HEK293 (cell line): ENCODE measurements around the gene PEX6.
A peak's percentile ranks its signal among the peaks of the same experiment; 100 is the strongest.

Experiments used
- KLF7 ChIP-seq: fragments of 450-650 bp; formaldehyde crosslinking; IDR thresholded peaks from 2 replicates; pipeline ENCODE4 v1.5.1; 2016; ENCODE audit warnings: missing biosample characterization, missing genetic modification characterization, borderline replicate concordance
- RBAK ChIP-seq: fragments of 450-650 bp; formaldehyde crosslinking; IDR thresholded peaks from 2 replicates; pipeline ENCODE4 v1.5.1; 2016; ENCODE audit warnings: missing biosample characterization, missing genetic modification characterization
- REPIN1 ChIP-seq: fragments of 450-650 bp; formaldehyde crosslinking; IDR thresholded peaks from 2 replicates; pipeline ENCODE4 v1.5.1; 2017; ENCODE audit warnings: missing biosample characterization, missing genetic modification characterization, low read depth
- SP7 ChIP-seq: fragments of 450-650 bp; formaldehyde crosslinking; IDR thresholded peaks from 2 replicates; pipeline ENCODE4 v1.5.1; 2016; ENCODE audit warnings: missing biosample characterization, missing genetic modification characterization
- ZEB2 ChIP-seq: fragments of 450-650 bp; formaldehyde crosslinking; IDR thresholded peaks from 2 replicates; pipeline ENCODE4 v1.5.1; 2016; ENCODE audit warnings: missing biosample characterization, missing genetic modification characterization
- ZNF121 ChIP-seq: fragments of 450-650 bp; formaldehyde crosslinking; IDR thresholded peaks from 2 replicates; pipeline ENCODE4 v1.5.1; 2016; ENCODE audit warnings: missing biosample characterization, missing genetic modification characterization
- ZNF16 ChIP-seq: fragments of 450-650 bp; formaldehyde crosslinking; IDR thresholded peaks from 2 replicates; pipeline ENCODE4 v1.5.1; 2016; ENCODE audit warnings: low read depth, missing biosample characterization, missing genetic modification characterization
- ZNF18 ChIP-seq: fragments of 450-650 bp; formaldehyde crosslinking; IDR thresholded peaks from 2 replicates; pipeline ENCODE4 v1.5.1; 2016; ENCODE audit warnings: missing biosample characterization, missing genetic modification characterization
- ZNF184 ChIP-seq: fragments of 450-650 bp; IDR thresholded peaks from 2 replicates; pipeline ENCODE4 v1.5.1; 2018; ENCODE audit warnings: missing biosample characterization, mild to moderate bottlenecking, missing genetic modification characterization
- ZNF341 ChIP-seq: fragments of 450-650 bp; formaldehyde crosslinking; IDR thresholded peaks from 2 replicates; pipeline ENCODE4; 2016; ENCODE audit warnings: low read depth, missing biosample characterization, missing genetic modification characterization
- ZNF394 ChIP-seq: fragments of 450-650 bp; formaldehyde crosslinking; IDR thresholded peaks from 2 replicates; pipeline ENCODE4 v1.5.1; 2016; ENCODE audit warnings: missing biosample characterization, missing genetic modification characterization, mild to moderate bottlenecking, moderate library complexity, borderline replicate concordance
- ZNF416 ChIP-seq: fragments of 450-650 bp; formaldehyde crosslinking; IDR thresholded peaks from 2 replicates; pipeline ENCODE4 v1.5.1; 2016; ENCODE audit warnings: missing biosample characterization, missing genetic modification characterization
- ZNF449 ChIP-seq: fragments of 450-650 bp; formaldehyde crosslinking; IDR thresholded peaks from 2 replicates; pipeline ENCODE4 v1.5.1; 2017; ENCODE audit warnings: missing biosample characterization, mild to moderate bottlenecking, missing genetic modification characterization, moderate library complexity
- ZNF548 ChIP-seq: fragments of 450-650 bp; formaldehyde crosslinking; IDR thresholded peaks from 2 replicates; pipeline ENCODE4 v1.5.1; 2016; ENCODE audit warnings: missing biosample characterization, missing genetic modification characterization
- ZNF600 ChIP-seq: fragments of 450-650 bp; formaldehyde crosslinking; IDR thresholded peaks from 2 replicates; pipeline ENCODE4 v1.5.1; 2016; ENCODE audit warnings: missing biosample characterization, missing genetic modification characterization
- ZNF629 ChIP-seq: fragments of 450-650 bp; formaldehyde crosslinking; IDR thresholded peaks from 2 replicates; pipeline ENCODE4 v1.5.1; 2017; ENCODE audit warnings: missing biosample characterization, missing genetic modification characterization
- ZNF639 ChIP-seq: fragments of 450-650 bp; formaldehyde crosslinking; IDR thresholded peaks from 2 replicates; pipeline ENCODE4 v1.5.1; 2016; ENCODE audit warnings: missing biosample characterization, missing genetic modification characterization
- ZNF654 ChIP-seq: fragments of 450-650 bp; formaldehyde crosslinking; IDR thresholded peaks from 2 replicates; pipeline ENCODE4 v1.5.1; 2016; ENCODE audit warnings: low read depth, missing biosample characterization, missing genetic modification characterization
- ZNF658 ChIP-seq: fragments of 450-650 bp; formaldehyde crosslinking; IDR thresholded peaks from 2 replicates; pipeline ENCODE4; 2016; ENCODE audit warnings: missing biosample characterization, missing genetic modification characterization
- ZNF664 ChIP-seq: fragments of 450-650 bp; formaldehyde crosslinking; IDR thresholded peaks from 2 replicates; pipeline ENCODE4 v1.5.1; 2016; ENCODE audit warnings: missing biosample characterization, missing genetic modification characterization
- TF ChIP-seq, protein P1 (sequence below): IDR thresholded peaks from 2 replicates; pipeline ENCODE4 v1.6.1; 2011; ENCODE audit warnings: mild to moderate bottlenecking, low read depth, low read length, borderline replicate concordance
- TF ChIP-seq, protein P2 (sequence below): fragments of 450-650 bp; formaldehyde crosslinking; IDR thresholded peaks from 2 replicates; pipeline ENCODE4 v1.5.1; 2016; ENCODE audit warnings: missing biosample characterization, missing genetic modification characterization
- TF ChIP-seq, protein P3 (sequence below): fragments of 450-650 bp; formaldehyde crosslinking; IDR thresholded peaks from 2 replicates; pipeline ENCODE4 v1.5.1; 2016; ENCODE audit warnings: missing biosample characterization, missing genetic modification characterization, borderline replicate concordance
- TF ChIP-seq, protein P4 (sequence below): fragments of 450-650 bp; formaldehyde crosslinking; IDR thresholded peaks from 2 replicates; pipeline ENCODE4 v1.5.1; 2017; ENCODE audit warnings: missing biosample characterization, missing genetic modification characterization

Gene PEX6

GRCh38 chr6:42970871-42971612 is 7.9 kb downstream of the PEX6 start (continued):
- TF ChIP-seq ZNF16 (tag by site-specific recombination) (no peak), ZNF548 (tag by site-specific recombination) (no peak), ZNF449 (tag by site-specific recombination) (no peak), ZNF341 (no peak), RBAK (tag by site-specific recombination) (no peak), ZNF600 (peak; percentile 56; the same call in 1 of the 2 replicates), ZNF416 (tag by site-specific recombination) (no peak), ZNF121 (no peak), ZNF18 (tag by site-specific recombination) (no peak), KLF7 (no peak), ZEB2 (tag by site-specific recombination) (0 out of 2 replicates have a peak, but pooled peaks have one; percentile 34), ZNF639 (tag by site-specific recombination) (no peak), REPIN1 (tag by site-specific recombination) (no peak), ZNF658 (tag by site-specific recombination) (no peak), ZNF654 (tag by site-specific recombination) (no peak), ZNF629 (peak; percentile 50; the same call in 1 of the 2 replicates), SP7 (tag by site-specific recombination) (peak; percentile 64), ZNF664 (tag by site-specific recombination) (no peak), ZNF394 (peak; percentile 51), ZNF184 (no peak)
- TF ChIP-seq, protein P1, sequence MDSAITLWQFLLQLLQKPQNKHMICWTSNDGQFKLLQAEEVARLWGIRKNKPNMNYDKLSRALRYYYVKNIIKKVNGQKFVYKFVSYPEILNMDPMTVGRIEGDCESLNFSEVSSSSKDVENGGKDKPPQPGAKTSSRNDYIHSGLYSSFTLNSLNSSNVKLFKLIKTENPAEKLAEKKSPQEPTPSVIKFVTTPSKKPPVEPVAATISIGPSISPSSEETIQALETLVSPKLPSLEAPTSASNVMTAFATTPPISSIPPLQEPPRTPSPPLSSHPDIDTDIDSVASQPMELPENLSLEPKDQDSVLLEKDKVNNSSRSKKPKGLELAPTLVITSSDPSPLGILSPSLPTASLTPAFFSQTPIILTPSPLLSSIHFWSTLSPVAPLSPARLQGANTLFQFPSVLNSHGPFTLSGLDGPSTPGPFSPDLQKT, result no peak
- TF ChIP-seq, protein P2, sequence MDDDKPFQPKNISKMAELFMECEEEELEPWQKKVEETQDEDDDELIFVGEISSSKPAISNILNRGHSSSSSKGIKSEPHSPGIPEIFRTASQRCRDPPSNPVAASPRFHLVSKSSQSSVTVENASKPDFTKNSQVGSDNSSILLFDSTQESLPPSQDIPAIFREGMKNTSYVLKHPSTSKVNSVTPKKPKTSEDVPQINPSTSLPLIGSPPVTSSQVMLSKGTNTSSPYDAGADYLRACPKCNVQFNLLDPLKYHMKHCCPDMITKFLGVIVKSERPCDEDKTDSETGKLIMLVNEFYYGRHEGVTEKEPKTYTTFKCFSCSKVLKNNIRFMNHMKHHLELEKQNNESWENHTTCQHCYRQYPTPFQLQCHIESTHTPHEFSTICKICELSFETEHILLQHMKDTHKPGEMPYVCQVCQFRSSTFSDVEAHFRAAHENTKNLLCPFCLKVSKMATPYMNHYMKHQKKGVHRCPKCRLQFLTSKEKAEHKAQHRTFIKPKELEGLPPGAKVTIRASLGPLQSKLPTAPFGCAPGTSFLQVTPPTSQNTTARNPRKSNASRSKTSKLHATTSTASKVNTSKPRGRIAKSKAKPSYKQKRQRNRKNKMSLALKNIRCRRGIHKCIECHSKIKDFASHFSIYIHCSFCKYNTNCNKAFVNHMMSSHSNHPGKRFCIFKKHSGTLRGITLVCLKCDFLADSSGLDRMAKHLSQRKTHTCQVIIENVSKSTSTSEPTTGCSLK (tag by site-specific recombination), result no peak
- TF ChIP-seq, protein P3, sequence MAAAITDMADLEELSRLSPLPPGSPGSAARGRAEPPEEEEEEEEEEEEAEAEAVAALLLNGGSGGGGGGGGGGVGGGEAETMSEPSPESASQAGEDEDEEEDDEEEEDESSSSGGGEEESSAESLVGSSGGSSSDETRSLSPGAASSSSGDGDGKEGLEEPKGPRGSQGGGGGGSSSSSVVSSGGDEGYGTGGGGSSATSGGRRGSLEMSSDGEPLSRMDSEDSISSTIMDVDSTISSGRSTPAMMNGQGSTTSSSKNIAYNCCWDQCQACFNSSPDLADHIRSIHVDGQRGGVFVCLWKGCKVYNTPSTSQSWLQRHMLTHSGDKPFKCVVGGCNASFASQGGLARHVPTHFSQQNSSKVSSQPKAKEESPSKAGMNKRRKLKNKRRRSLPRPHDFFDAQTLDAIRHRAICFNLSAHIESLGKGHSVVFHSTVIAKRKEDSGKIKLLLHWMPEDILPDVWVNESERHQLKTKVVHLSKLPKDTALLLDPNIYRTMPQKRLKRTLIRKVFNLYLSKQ (tag by site-specific recombination), result no peak
- TF ChIP-seq, protein P4, sequence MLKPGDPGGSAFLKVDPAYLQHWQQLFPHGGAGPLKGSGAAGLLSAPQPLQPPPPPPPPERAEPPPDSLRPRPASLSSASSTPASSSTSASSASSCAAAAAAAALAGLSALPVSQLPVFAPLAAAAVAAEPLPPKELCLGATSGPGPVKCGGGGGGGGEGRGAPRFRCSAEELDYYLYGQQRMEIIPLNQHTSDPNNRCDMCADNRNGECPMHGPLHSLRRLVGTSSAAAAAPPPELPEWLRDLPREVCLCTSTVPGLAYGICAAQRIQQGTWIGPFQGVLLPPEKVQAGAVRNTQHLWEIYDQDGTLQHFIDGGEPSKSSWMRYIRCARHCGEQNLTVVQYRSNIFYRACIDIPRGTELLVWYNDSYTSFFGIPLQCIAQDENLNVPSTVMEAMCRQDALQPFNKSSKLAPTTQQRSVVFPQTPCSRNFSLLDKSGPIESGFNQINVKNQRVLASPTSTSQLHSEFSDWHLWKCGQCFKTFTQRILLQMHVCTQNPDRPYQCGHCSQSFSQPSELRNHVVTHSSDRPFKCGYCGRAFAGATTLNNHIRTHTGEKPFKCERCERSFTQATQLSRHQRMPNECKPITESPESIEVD, result no peak
